OCI-LY7 (cell line): ENCODE measurements around the gene VAV1. TPM values are rescaled to one million over a fixed set of nuclear protein-coding genes. Genes with fewer than 3 reads are reported as not detected.

Experiments
- BruUV-seq: library from RNA; stranded (reverse); fragments of 400-500 nt; replicated peaks from 2 replicates; lab custom pipeline; 2021; lab: Mats Ljungman, UMichigan
- CTCF ChIA-PET: fragments of 300-600 bp; sonication (Branson Sonifier 250); formaldehyde crosslinking; loops from one replicate; lab custom pipeline; 2022; ENCODE audit warnings: antibody characterized with exemption; ENCODE audit not compliant: unreplicated experiment; lab: Charles Lee
- POLR2A ChIA-PET: fragments of 300-600 bp; sonication (Branson Sonifier 250); formaldehyde crosslinking; loops from one replicate; lab custom pipeline; 2022; ENCODE audit warnings: antibody characterized with exemption; lab: Charles Lee
- DNase-seq: peaks from one replicate; pipeline ENCODE4 v3.0.0-alpha.2; 2015; ENCODE audit warnings: low spot score
- H2AFZ ChIP-seq: fragments of 200-600 bp; sonication (generic), shearing (Covaris generic); 2 replicates; pipeline ENCODE4 v1.6.1; 2014; ENCODE audit warnings: mild to moderate bottlenecking, antibody characterized with exemption, low read length, moderate library complexity
- H3K27ac ChIP-seq: fragments of 200-600 bp; sonication (generic); 2 replicates; pipeline ENCODE4 v1.5.1; 2014; ENCODE audit warnings: mixed run types, low read depth, mild to moderate bottlenecking, moderate library complexity, low read length, inconsistent platforms; ENCODE audit not compliant: poor library complexity, severe bottlenecking
- H3K36me3 ChIP-seq: fragments of 200-600 bp; sonication (generic); 2 replicates; pipeline ENCODE4 v1.6.1; 2014; ENCODE audit warnings: mild to moderate bottlenecking, antibody characterized with exemption, low read length, moderate library complexity, mixed read lengths; ENCODE audit not compliant: insufficient read depth
- H3K4me1 ChIP-seq: fragments of 200-600 bp; sonication (generic); 2 replicates; pipeline ENCODE4 v1.5.1; 2014; ENCODE audit warnings: mild to moderate bottlenecking, low read length; ENCODE audit not compliant: insufficient read depth, poor library complexity, severe bottlenecking
- H3K4me2 ChIP-seq: fragments of 200-600 bp; sonication (generic); 2 replicates; pipeline ENCODE4 v1.6.1; 2014; ENCODE audit warnings: mild to moderate bottlenecking, low read length
- H3K4me3 ChIP-seq: fragments of 200-600 bp; sonication (generic); 2 replicates; pipeline ENCODE4 v1.5.1; 2014; ENCODE audit warnings: mild to moderate bottlenecking, low read depth, low read length; ENCODE audit not compliant: poor library complexity, severe bottlenecking
- H3K79me2 ChIP-seq: fragments of 200-600 bp; sonication (generic); 2 replicates; pipeline ENCODE4 v1.6.1; 2016; ENCODE audit warnings: low read depth, mild to moderate bottlenecking, low read length, moderate library complexity, mixed read lengths; ENCODE audit not compliant: insufficient read depth
- H3K9me2 ChIP-seq: fragments of 200-600 bp; sonication (generic); 2 replicates; pipeline ENCODE4 v1.6.1; 2016; ENCODE audit warnings: mild to moderate bottlenecking, low read length, mixed read lengths; ENCODE audit not compliant: insufficient read depth
- H3K9me3 ChIP-seq: fragments of 200-600 bp; sonication (generic); 2 replicates; pipeline ENCODE4 v1.6.1; 2014; ENCODE audit warnings: mild to moderate bottlenecking, mixed run types, low read length, mixed read lengths
- H4K20me1 ChIP-seq: fragments of 200-600 bp; sonication (generic); 2 replicates; pipeline ENCODE4 v1.6.1; 2014; ENCODE audit warnings: mild to moderate bottlenecking, antibody characterized with exemption, low read length, moderate library complexity, mixed read lengths; ENCODE audit not compliant: insufficient read depth
- CTCF ChIP-seq: fragments of 200-600 bp; sonication (generic); conservative IDR thresholded peaks from 2 replicates; pipeline ENCODE4 v1.5.1; 2014; ENCODE audit warnings: mild to moderate bottlenecking, antibody characterized with exemption, low read length, moderate library complexity, mixed read lengths
- EZH2phosphoT487 ChIP-seq: fragments of 200-600 bp; sonication (generic); IDR thresholded peaks from 2 replicates; pipeline ENCODE4 v1.6.1; 2018; ENCODE audit warnings: low read depth, borderline replicate concordance, mild to moderate bottlenecking, mixed run types, antibody characterized with exemption, low read length, moderate library complexity, mixed read lengths
- intact Hi-C: fragments of 100-400 bp; cut with micrococcal nuclease; formaldehyde crosslinking; loops from one replicate; pipeline ENCODE4 v1.10.0; 2022; ENCODE audit not compliant: unreplicated experiment
- total RNA-seq, 2 experiments: library from RNA; depleted of rRNA in 1 of 2; stranded (reverse); fragments of >200 nt in 1 of 2; shearing (Covaris generic) in 1 of 2; gene quantifications; 2 replicates each; pipeline ENCODE4 v1.2.3, GENCODE V29; 2014 to 2022

The VAV1 gene
- total RNA-seq, 2 experiments from 2014 or later, result 90.7 to 107 TPM

GRCh38 chr19:6832412-6832811 is 59.9 kb downstream of the VAV1 start:
- Histone ChIP-seq H3K9me3 (no peaks in the 10 kb centered on the region), H3K79me2 (no peaks in the 10 kb centered on the region), H3K36me3 (peaks cover 93% of the 10 kb centered on the region), H3K27ac (no peak overlapping the region), H3K4me1 (no peaks in the 10 kb centered on the region), H3K4me2 (no peak overlapping the region), H4K20me1 (no peaks in the 10 kb centered on the region), H2AFZ (no peak overlapping the region), H3K9me2 (no peaks in the 10 kb centered on the region), H3K4me3 (no peak overlapping the region)
- no TSS peak for BruUV-seq
- no peak for TF ChIP-seq CTCF
- no peak for TF ChIP-seq EZH2phosphoT487
- intact Hi-C loops, result no loop called here
- DNase-seq, result no peak
- ChIA-PET CTCF (no interaction called here), POLR2A (interaction anchor here (0.6 kb wide), 1 partner anchor 387 kb away, joined by 4 read pairs; no protein-coding TSS in a partner anchor)

- TF ChIP-seq EZH2phosphoT487 (no peak), CTCF (no peak)
- Histone ChIP-seq H3K9me2 (no peaks in the 10 kb centered on the region), H3K4me3 (no peak overlapping the region), H3K9me3 (no peaks in the 10 kb centered on the region), H3K36me3 (peaks cover 92% of the 10 kb centered on the region), H3K27ac (no peak overlapping the region), H4K20me1 (no peaks in the 10 kb centered on the region), H3K79me2 (no peaks in the 10 kb centered on the region), H2AFZ (no peak overlapping the region), H3K4me1 (no peaks in the 10 kb centered on the region), H3K4me2 (no peak overlapping the region)
- CTCF ChIA-PET, result no interaction called here
- POLR2A ChIA-PET, result no interaction called here
- BruUV-seq, result no TSS peak
- DNase-seq, result no peak
- intact Hi-C loops, result no loop called here
Observed at GRCh38 chr19:6833166-6833790, 60.8 kb downstream of the VAV1 start.

- ChIA-PET POLR2A (no interaction called here), CTCF (no interaction called here)
- no TSS peak for BruUV-seq
- Histone ChIP-seq H3K79me2 (no peaks in the 10 kb centered on the region), H3K9me3 (no peaks in the 10 kb centered on the region), H2AFZ (no peak overlapping the region), H4K20me1 (no peaks in the 10 kb centered on the region), H3K4me1 (no peaks in the 10 kb centered on the region), H3K27ac (no peak overlapping the region), H3K4me3 (no peak overlapping the region), H3K36me3 (peaks cover 88% of the 10 kb centered on the region), H3K9me2 (no peaks in the 10 kb centered on the region), H3K4me2 (no peak overlapping the region)
- intact Hi-C loops, result no loop called here
- DNase-seq, result no peak
- no peak for TF ChIP-seq CTCF
- no peak for TF ChIP-seq EZH2phosphoT487
Observed at GRCh38 chr19:6834433-6834832, 61.9 kb downstream of the VAV1 start.
